DND-41 (cell line): ENCODE results near the gene RITA1.

Experiments used
- ATAC-seq: fragments of 200-7000 bp; cut with Tn5 transposase; 3 replicates; pipeline ENCODE4 v1.9.1; 2021; ENCODE audit warnings: low read depth; ENCODE audit not compliant: insufficient read depth
- DNase-seq: peaks from one replicate; pipeline ENCODE4 v3.0.0-alpha.2; 2020
- H2AFZ ChIP-seq: 2 replicates; pipeline ENCODE4 v1.6.0; 2012; ENCODE audit warnings: low read depth, low read length
- H3K27ac ChIP-seq: 2 replicates; pipeline ENCODE4 v1.5.1; 2012; ENCODE audit warnings: low read length, inconsistent platforms
- H3K27me3 ChIP-seq: fragments of 200-600 bp; sonication (generic); 2 replicates; pipeline ENCODE4 v1.6.0; 2012; ENCODE audit warnings: low read length, mild to moderate bottlenecking, inconsistent platforms; ENCODE audit not compliant: insufficient read depth, poor library complexity
- H3K36me3 ChIP-seq: 2 replicates; pipeline ENCODE4 v1.5.1; 2012; ENCODE audit warnings: low read length, inconsistent platforms; ENCODE audit not compliant: insufficient read depth
- H3K4me1 ChIP-seq: 2 replicates; pipeline ENCODE4 v1.5.1; 2012; ENCODE audit warnings: mild to moderate bottlenecking, low read length; ENCODE audit not compliant: insufficient read depth
- H3K4me2 ChIP-seq: 2 replicates; pipeline ENCODE4 v1.6.0; 2012; ENCODE audit warnings: mild to moderate bottlenecking, moderate library complexity, low read length, inconsistent platforms; ENCODE audit not compliant: insufficient read depth
- H3K4me3 ChIP-seq, 2 experiments: fragments of 200-600 bp in 1 of 2; shearing (Covaris generic) in 1 of 2; 2 replicates each; pipeline ENCODE4 v1.5.1; 2012 to 2016; ENCODE audit warnings: inconsistent platforms in 2 of 2, low read length in 2 of 2, mild to moderate bottlenecking in 2 of 2, low read depth in 1 of 2, moderate library complexity in 1 of 2
- H3K79me2 ChIP-seq: 2 replicates; pipeline ENCODE4 v1.6.0; 2012; ENCODE audit warnings: low read length, inconsistent platforms; ENCODE audit not compliant: insufficient read depth
- H3K9ac ChIP-seq: 2 replicates; pipeline ENCODE4 v1.6.0; 2012; ENCODE audit warnings: low read depth, mild to moderate bottlenecking, inconsistent platforms, low read length, moderate library complexity
- H3K9me3 ChIP-seq: 2 replicates; pipeline ENCODE4 v1.5.1; 2012; ENCODE audit warnings: low read length, moderate library complexity, mild to moderate bottlenecking, inconsistent platforms; ENCODE audit not compliant: insufficient read depth, severe bottlenecking
- H4K20me1 ChIP-seq: 2 replicates; pipeline ENCODE4 v1.6.0; 2012; ENCODE audit warnings: low read length; ENCODE audit not compliant: insufficient read depth
- EZH2 ChIP-seq: IDR thresholded peaks from 3 replicates; pipeline ENCODE4 v1.6.1; 2012; ENCODE audit warnings: borderline replicate concordance, low read depth, mild to moderate bottlenecking, moderate library complexity, low read length, inconsistent platforms; ENCODE audit not compliant: severe bottlenecking
- TF ChIP-seq, protein P1 (sequence below): IDR thresholded peaks from 2 replicates; pipeline ENCODE4 v1.5.1; 2012; ENCODE audit warnings: borderline replicate concordance, low read length, moderate library complexity, mild to moderate bottlenecking; ENCODE audit not compliant: poor library complexity, severe bottlenecking; ENCODE audit errors: extremely low read depth

RITA1 gene

DNA sequence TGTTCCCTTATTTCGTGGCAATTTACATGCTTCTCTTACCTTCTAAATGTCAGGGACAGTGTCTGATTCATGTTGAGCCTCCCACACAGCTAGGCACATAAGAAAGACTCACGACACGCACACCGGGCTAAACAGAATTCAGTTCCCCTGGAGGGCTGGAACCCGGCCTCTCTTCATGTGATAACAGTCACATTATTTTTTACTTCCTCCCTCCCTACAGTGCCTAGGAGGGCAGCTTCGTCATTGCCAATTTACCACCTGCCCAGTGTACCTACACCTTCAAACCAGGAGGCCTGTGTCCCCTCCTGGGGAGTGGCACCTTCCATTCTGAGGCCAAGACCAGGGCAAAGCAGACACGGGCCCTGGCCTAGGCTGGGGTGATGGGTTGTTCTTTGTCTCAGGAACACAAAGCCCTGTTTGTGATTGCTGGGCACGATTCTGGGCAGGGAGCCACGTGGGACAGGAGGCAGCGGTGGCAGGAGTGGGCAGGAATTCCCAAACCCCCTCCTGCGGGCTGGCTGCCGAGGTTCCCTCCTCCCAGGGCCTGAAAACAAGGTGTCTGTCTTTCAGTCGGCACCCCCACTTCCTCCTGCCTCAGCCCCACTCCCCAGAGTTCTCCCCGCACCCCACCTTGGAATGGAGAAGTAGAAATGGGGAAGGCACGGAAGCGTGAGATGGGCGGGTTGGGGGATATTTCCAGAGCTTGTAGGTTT lies 43.2 kb upstream of the RITA1 start:
- Histone ChIP-seq H4K20me1 (no peaks in the 10 kb centered on the region), H3K79me2 (no peaks in the 10 kb centered on the region), H3K27me3 (no peaks in the 10 kb centered on the region), H3K4me3 (no peak overlapping the region), H3K27ac (no peak overlapping the region), H3K4me1 (no peaks in the 10 kb centered on the region), H3K36me3 (no peaks in the 10 kb centered on the region), H3K9ac (no peak overlapping the region), H2AFZ (no peak overlapping the region), H3K4me2 (no peak overlapping the region), H3K9me3 (no peaks in the 10 kb centered on the region)
- ATAC-seq = no peak
- DNase-seq = no peak
- TF ChIP-seq, protein P1, sequence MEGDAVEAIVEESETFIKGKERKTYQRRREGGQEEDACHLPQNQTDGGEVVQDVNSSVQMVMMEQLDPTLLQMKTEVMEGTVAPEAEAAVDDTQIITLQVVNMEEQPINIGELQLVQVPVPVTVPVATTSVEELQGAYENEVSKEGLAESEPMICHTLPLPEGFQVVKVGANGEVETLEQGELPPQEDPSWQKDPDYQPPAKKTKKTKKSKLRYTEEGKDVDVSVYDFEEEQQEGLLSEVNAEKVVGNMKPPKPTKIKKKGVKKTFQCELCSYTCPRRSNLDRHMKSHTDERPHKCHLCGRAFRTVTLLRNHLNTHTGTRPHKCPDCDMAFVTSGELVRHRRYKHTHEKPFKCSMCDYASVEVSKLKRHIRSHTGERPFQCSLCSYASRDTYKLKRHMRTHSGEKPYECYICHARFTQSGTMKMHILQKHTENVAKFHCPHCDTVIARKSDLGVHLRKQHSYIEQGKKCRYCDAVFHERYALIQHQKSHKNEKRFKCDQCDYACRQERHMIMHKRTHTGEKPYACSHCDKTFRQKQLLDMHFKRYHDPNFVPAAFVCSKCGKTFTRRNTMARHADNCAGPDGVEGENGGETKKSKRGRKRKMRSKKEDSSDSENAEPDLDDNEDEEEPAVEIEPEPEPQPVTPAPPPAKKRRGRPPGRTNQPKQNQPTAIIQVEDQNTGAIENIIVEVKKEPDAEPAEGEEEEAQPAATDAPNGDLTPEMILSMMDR = no peak
- no peak for TF ChIP-seq EZH2

DNA sequence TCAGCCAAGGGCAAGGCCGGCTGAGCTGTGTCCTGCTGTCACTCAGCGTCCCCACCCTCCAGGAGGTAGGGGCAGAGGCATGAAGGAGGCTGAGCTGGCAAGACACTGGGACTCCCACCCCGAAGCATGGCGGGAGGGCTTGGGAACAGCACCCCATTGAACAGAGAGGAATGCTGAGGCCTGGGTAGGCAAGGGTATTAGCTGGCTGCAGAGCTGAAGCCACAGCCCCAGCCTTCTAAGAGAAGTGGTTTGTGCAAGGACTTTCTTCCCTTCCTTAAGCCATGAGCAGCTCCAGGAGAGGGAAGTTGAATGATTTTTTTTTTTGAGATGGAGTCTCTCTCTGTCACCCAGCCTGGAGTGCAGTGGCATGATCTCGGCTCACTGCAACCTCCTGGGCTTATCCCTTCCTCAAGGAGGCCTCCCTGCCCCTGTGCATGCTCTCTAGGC lies 42.6 kb upstream of the RITA1 start:
- Histone ChIP-seq H3K4me1 (no peaks in the 10 kb centered on the region), H3K27ac (no peak overlapping the region), H3K4me3 (no peak overlapping the region), H3K27me3 (no peaks in the 10 kb centered on the region), H3K4me2 (no peak overlapping the region), H2AFZ (no peak overlapping the region), H3K9me3 (no peaks in the 10 kb centered on the region), H4K20me1 (no peaks in the 10 kb centered on the region), H3K36me3 (no peaks in the 10 kb centered on the region), H3K79me2 (no peaks in the 10 kb centered on the region), H3K9ac (no peak overlapping the region)
- DNase-seq (no peak), ATAC-seq (no peak)
- no peak for TF ChIP-seq EZH2
- TF ChIP-seq, protein P1 = no peak

DNA sequence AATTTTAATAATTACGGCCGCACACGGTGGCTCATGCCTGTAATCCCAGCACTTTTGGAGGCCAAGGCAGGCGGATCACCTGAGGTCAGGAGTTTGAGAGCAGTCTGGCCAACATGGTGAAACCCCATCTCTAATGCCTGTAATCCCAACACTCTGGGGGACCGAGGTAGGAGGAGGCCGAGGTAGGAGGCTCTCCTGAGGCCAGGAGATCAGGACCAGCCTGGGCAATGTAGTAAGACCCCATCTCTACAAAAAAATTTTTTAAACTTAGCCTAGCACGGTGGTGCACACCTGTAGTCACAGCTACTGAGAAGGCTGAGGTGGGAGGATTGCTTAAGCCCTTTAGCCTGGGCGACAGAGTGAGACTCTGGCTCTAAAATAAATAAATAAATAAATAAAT lies 41.6 kb upstream of the RITA1 start:
- Histone ChIP-seq H3K4me3 (no peak overlapping the region), H4K20me1 (no peaks in the 10 kb centered on the region), H3K79me2 (no peaks in the 10 kb centered on the region), H3K4me2 (no peak overlapping the region), H3K27ac (no peak overlapping the region), H2AFZ (no peak overlapping the region), H3K27me3 (no peaks in the 10 kb centered on the region), H3K36me3 (no peaks in the 10 kb centered on the region), H3K4me1 (no peaks in the 10 kb centered on the region), H3K9ac (no peak overlapping the region), H3K9me3 (no peaks in the 10 kb centered on the region)
- ATAC-seq = no peak
- no peak for DNase-seq
- TF ChIP-seq, protein P1 = no peak
- TF ChIP-seq EZH2 = no peak

DNA sequence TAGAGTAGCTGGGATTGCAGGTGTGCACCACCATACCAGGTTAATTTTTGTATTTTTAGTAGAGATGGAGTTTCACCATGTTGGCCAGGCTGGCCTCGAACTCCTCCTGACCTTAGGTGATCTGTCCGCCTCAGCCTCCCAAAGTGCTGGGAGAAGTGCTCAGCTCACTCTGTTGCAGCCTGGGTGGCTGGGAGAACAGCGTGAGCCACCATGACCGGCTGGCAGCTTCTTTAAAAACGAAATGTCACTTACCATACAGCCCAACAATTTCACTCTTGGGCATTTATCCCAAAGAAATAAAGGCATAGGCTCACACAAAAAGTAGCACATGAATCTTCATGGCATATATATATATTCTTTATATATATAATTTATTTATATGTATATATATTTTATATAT lies 40.7 kb upstream of the RITA1 start:
- no peaks in the 10 kb centered on the region for H3K79me2 ChIP-seq

More for the DNA sequence above, 40.7 kb upstream of the RITA1 start:
- no peak overlapping the region for H3K27ac ChIP-seq
- H3K4me1 ChIP-seq = peaks cover 6% of the 10 kb centered on the region
- no peak overlapping the region for H3K4me2 ChIP-seq
- H3K9ac ChIP-seq = no peak overlapping the region
- DNase-seq (no peak), ATAC-seq (no peak)
- H3K4me3 ChIP-seq = no peak overlapping the region
- TF ChIP-seq, protein P1 = no peak
- no peak for TF ChIP-seq EZH2
- no peaks in the 10 kb centered on the region for H3K36me3 ChIP-seq
- no peak overlapping the region for H2AFZ ChIP-seq
- H3K27me3 ChIP-seq = no peaks in the 10 kb centered on the region
- no peaks in the 10 kb centered on the region for H3K9me3 ChIP-seq
- H4K20me1 ChIP-seq = no peaks in the 10 kb centered on the region
